PC-9 (cell line): ENCODE results near the gene PAX8.

Experiments
- EZH2 ChIP-seq: fragments of 200-600 bp; sonication (generic); IDR thresholded peaks from 2 replicates; pipeline ENCODE4 v1.8.0; 2017; ENCODE audit warnings: antibody characterized with exemption, low read depth
- TF ChIP-seq, protein P1 (sequence below): fragments of 200-600 bp; sonication (generic); conservative IDR thresholded peaks from 2 replicates; pipeline ENCODE4 v1.6.1; 2017; ENCODE audit warnings: mixed run types, antibody characterized with exemption, mild to moderate bottlenecking, moderate library complexity

DNA sequence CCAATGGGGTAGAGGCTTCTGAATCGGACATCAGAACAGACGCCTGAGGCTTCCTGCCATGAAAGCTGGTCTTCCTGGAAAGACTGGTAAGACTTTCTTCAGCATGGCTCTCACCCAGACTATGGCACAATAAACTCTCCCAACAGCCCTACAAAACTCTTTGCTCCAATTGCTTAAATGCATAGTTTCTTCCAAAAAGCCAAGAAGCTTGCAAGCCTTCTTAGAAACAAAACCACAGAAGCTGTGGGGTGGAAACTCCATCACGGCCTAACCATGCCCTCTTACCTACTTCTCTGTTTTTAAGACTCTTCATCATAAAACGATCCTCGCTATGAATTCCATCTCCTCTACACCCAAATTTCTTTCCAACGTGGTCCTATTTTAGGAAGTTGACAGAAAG lies 48.2 kb downstream of the PAX8 start:
- TF ChIP-seq, protein P1, sequence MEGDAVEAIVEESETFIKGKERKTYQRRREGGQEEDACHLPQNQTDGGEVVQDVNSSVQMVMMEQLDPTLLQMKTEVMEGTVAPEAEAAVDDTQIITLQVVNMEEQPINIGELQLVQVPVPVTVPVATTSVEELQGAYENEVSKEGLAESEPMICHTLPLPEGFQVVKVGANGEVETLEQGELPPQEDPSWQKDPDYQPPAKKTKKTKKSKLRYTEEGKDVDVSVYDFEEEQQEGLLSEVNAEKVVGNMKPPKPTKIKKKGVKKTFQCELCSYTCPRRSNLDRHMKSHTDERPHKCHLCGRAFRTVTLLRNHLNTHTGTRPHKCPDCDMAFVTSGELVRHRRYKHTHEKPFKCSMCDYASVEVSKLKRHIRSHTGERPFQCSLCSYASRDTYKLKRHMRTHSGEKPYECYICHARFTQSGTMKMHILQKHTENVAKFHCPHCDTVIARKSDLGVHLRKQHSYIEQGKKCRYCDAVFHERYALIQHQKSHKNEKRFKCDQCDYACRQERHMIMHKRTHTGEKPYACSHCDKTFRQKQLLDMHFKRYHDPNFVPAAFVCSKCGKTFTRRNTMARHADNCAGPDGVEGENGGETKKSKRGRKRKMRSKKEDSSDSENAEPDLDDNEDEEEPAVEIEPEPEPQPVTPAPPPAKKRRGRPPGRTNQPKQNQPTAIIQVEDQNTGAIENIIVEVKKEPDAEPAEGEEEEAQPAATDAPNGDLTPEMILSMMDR, result no peak
- no peak for TF ChIP-seq EZH2
